Endothelial cell of umbilical vein (primary cell): ENCODE measurements around the gene ST6GAL1.

Experiments
- EZH2 ChIP-seq: IDR thresholded peaks from 2 replicates; pipeline ENCODE4 v1.6.1; 2012; ENCODE audit warnings: borderline replicate concordance, low read depth, mild to moderate bottlenecking, moderate library complexity, low read length, inconsistent platforms; ENCODE audit not compliant: severe bottlenecking
- JUN ChIP-seq: IDR thresholded peaks from 2 replicates; pipeline ENCODE4 v1.6.1; 2011; ENCODE audit warnings: borderline replicate concordance, low read depth; ENCODE audit not compliant: insufficient read length, insufficient read depth
- POLR2A ChIP-seq: IDR thresholded peaks from 2 replicates; pipeline ENCODE4 v1.6.1; 2012; ENCODE audit warnings: low read depth, mild to moderate bottlenecking, control low read depth, low read length
- POLR2AphosphoS5 ChIP-seq: IDR thresholded peaks from 2 replicates; pipeline ENCODE4 v1.6.1; 2012; ENCODE audit warnings: low read depth, mild to moderate bottlenecking, control low read depth, low read length, moderate library complexity; ENCODE audit not compliant: insufficient read depth
- TF ChIP-seq, protein P1 (sequence below), 2 donors: IDR thresholded peaks; 1 replicate in 1 of 2; 2 replicates in 1 of 2; pipeline ENCODE4 v1.5.1; 2011; ENCODE audit warnings: low read length in 2 of 2, mild to moderate bottlenecking in 2 of 2, moderate library complexity in 2 of 2, control low read depth in 1 of 2, inconsistent platforms in 1 of 2, low read depth in 1 of 2; ENCODE audit not compliant: insufficient read depth in 1 of 2; ENCODE audit errors: extremely low read depth in 1 of 2
- TF ChIP-seq, protein P2 (sequence below): IDR thresholded peaks from 2 replicates; pipeline ENCODE4 v1.6.1; 2011; ENCODE audit not compliant: insufficient read depth, insufficient read length

DNA sequence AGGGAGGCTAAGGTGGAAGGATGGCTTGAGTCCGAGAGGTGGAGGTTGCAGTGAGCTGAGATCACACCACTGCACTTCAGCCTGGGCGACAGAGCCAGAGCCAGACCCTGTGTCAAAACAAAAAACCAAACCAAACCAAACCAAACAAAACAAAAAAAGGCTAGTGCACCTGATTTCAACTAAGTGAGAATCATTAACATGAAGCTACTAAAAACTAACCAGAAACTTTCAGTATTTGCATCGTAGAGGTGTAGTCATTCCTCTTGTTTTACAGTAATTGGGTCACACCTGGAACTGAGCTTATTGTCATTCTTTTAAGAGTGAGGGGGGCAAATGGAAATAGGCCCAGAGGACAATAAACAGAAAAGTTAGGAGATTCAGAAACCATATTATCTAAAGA is 58.5 kb downstream of the ST6GAL1 start:
- TF ChIP-seq, protein P1, sequence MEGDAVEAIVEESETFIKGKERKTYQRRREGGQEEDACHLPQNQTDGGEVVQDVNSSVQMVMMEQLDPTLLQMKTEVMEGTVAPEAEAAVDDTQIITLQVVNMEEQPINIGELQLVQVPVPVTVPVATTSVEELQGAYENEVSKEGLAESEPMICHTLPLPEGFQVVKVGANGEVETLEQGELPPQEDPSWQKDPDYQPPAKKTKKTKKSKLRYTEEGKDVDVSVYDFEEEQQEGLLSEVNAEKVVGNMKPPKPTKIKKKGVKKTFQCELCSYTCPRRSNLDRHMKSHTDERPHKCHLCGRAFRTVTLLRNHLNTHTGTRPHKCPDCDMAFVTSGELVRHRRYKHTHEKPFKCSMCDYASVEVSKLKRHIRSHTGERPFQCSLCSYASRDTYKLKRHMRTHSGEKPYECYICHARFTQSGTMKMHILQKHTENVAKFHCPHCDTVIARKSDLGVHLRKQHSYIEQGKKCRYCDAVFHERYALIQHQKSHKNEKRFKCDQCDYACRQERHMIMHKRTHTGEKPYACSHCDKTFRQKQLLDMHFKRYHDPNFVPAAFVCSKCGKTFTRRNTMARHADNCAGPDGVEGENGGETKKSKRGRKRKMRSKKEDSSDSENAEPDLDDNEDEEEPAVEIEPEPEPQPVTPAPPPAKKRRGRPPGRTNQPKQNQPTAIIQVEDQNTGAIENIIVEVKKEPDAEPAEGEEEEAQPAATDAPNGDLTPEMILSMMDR (IDR thresholded peaks at IDR 0.05; ENCODE audit: extremely low read depth in 1 of 2, insufficient read depth in 1 of 2, low read depth in 1 of 2, low read length in 2 of 2) = no peak
- TF ChIP-seq, protein P2, sequence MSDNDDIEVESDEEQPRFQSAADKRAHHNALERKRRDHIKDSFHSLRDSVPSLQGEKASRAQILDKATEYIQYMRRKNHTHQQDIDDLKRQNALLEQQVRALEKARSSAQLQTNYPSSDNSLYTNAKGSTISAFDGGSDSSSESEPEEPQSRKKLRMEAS = no peak
- no peak for TF ChIP-seq EZH2
- no peak for TF ChIP-seq POLR2AphosphoS5
- no peak for TF ChIP-seq POLR2A
- TF ChIP-seq JUN = no peak
